Heart right ventricle (tissue), 16 donors: ENCODE results near the gene WRNIP1. TPM values are rescaled to one million over a fixed set of nuclear protein-coding genes. Genes with fewer than 3 reads are reported as not detected.

ENCODE experiments used
- ATAC-seq, 8 donors: fragments of 200-7000 bp; cut with Tn5 transposase; one replicate each; pipeline ENCODE4 v1.9.1; 2020; ENCODE audit warnings: mild to moderate bottlenecking in 8 of 8, moderate library complexity in 8 of 8, moderate number of reproducible peaks in 1 of 8
- DNase-seq, 2 donors: peaks; one replicate each; pipeline ENCODE4 v3.0.0-alpha.2; 2020
- H3K27ac ChIP-seq, 10 donors: fragments of 200-600 bp; sonication (generic) in 2 of 10; one replicate each; pipeline versions ENCODE4 v1.5.0 to v1.8.0; 2020 to 2022; ENCODE audit warnings: mild to moderate bottlenecking in 3 of 10
- H3K27me3 ChIP-seq, 7 donors: fragments of 200-600 bp; one replicate each; pipeline ENCODE4 v1.8.0; 2021 to 2022; ENCODE audit warnings: mild to moderate bottlenecking in 2 of 7
- H3K36me3 ChIP-seq, 9 donors: fragments of 200-600 bp; sonication (generic) in 1 of 9; one replicate each; pipeline versions ENCODE4 v1.5.0 to v1.8.0; 2020 to 2022; ENCODE audit warnings: mild to moderate bottlenecking in 2 of 9
- H3K4me1 ChIP-seq, 9 donors: fragments of 200-600 bp; sonication (generic) in 1 of 9; one replicate each; pipeline versions ENCODE4 v1.5.0 to v1.8.0; 2020 to 2022; ENCODE audit warnings: mild to moderate bottlenecking in 4 of 9
- H3K4me3 ChIP-seq, 10 donors: fragments of 200-600 bp; sonication (generic) in 2 of 10; one replicate each; pipeline versions ENCODE4 v1.5.0 to v1.8.0; 2020 to 2022; ENCODE audit warnings: mild to moderate bottlenecking in 7 of 10, moderate library complexity in 2 of 10
- H3K9me3 ChIP-seq, 11 donors: fragments of 200-600 bp in 10 of 11; sonication (generic) in 2 of 11; one replicate each; pipeline versions ENCODE4 v1.5.0 to v1.8.0; 2013 to 2022; ENCODE audit warnings: mild to moderate bottlenecking in 2 of 11, control low read depth in 1 of 11, moderate library complexity in 1 of 11
- CTCF ChIP-seq, 9 donors: fragments of 200-600 bp; sonication (generic) in 2 of 9; IDR thresholded peaks; one replicate each; pipeline versions ENCODE4 v1.5.0 to v1.8.0; 2021 to 2022; ENCODE audit warnings: antibody characterized with exemption in 9 of 9, mild to moderate bottlenecking in 5 of 9, moderate library complexity in 1 of 9
- WGBS, 2 donors: extraction: QIAGEN DNeasy Blood & Tissue Kit; methylation state at CpG; one replicate each; pipeline ENCODE4 v1.1.7; 2013; ENCODE audit warnings: inconsistent platforms in 1 of 2; 5-methylcytosine and 5-hydroxymethylcytosine counted together
- intact Hi-C, 10 donors: fragments of 100-400 bp; cut with DNase I; formaldehyde crosslinking; loops; one replicate each; pipeline versions ENCODE4 v1.11.1 to v1.14.2; 2022
- polyA plus RNA-seq, 2 donors: library from polyadenylated mRNA; stranded (reverse); fragments of 200-250 nt; gene quantifications; one replicate each; pipeline ENCODE4 v1.2.3, GENCODE V29; 2013
- total RNA-seq, 10 donors: library from RNA; stranded (reverse); fragmentation: NEBNext Ultra II Directional in 3 of 10; extraction: Animal tissue kit (Norgen Biotek cat#: 25700) in 3 of 10; gene quantifications; one replicate each; pipeline versions ENCODE4 v1.2.1 to v1.2.4, GENCODE V29; 2021 to 2023
- donor health status: Arrhythmogenic right ventricular cardiomyopathy.
- donor health status: ischemic (EF 13 %, LVEDD 7.1; RV severe dilation, severe dysfunction).
- donor health status: healthy with polysubstance abuse.
- donor health status: DM: no; HTN: yes; CAD: no.
- donor health status: DM: no; HTN: no; CAD: no.
- donor health status: ischemic (EF 25% LVEDD 6.9; RV normal size, moderate dysfunction).
- donor health status: ischemic (EF 25% LVEDD 5.7; RV mildly dilated, moderate dysfunction).
- donor health status: healthy.
- donor health status: DM: yes; HTN: yes; CAD: no.
- donor health status: Ischemic cardiomyopathy.
- donor health status: ischemic (EF 35%, LVEDD 5.7; RV mildly dilated, moderate dysfunction).
- donor health status: nonischemic (EF 11% LVEDD 7.7; RV severe dilation, severe dysfunction).
- donor health status: DM: yes; HTN: yes; CAD: no.
- donor health status: PGD.
- donor health status: ischemic (EF 29% LVEDD 5.4; RV normal size, mild dysfunction).
- donor health status: nonischemic (EF 23%, LVEDD 6.1; RV moderate dilation, normal function).

Gene WRNIP1
- total and polyA plus RNA-seq, 12 donors, result 29.7 to 44.9 (median 35.6) TPM

- 96 to 97% methylated on average over 2 to 3 of the region's 3 CpGs for WGBS, 2 donors
- TF ChIP-seq CTCF (IDR thresholded peaks at IDR 0.05), result no peak
- Histone ChIP-seq H3K9me3 (peaks cover 0 to 20% (median 7%) of the 10 kb centered on the region in 11 donors), H3K27me3 (no peaks in the 10 kb centered on the region), H3K27ac (no peak overlapping the region), H3K4me3 (no peak overlapping the region), H3K36me3 (no peaks in the 10 kb centered on the region), H3K4me1 (peaks cover 0 to 31% (median 15%) of the 10 kb centered on the region in 9 donors)
- intact Hi-C loops, result no loop called here
- ATAC-seq (no peak), DNase-seq (no peak)
Observed at GRCh38 chr6:2812695-2813094, 47.5 kb downstream of the WRNIP1 start.

- ATAC-seq, result no peak
- no peaks in the 10 kb centered on the region for H3K36me3 ChIP-seq
- TF ChIP-seq CTCF (IDR thresholded peaks at IDR 0.05), result no peak
- intact Hi-C loops, result no loop called here
- H3K4me3 ChIP-seq, result no peak overlapping the region
- H3K27ac ChIP-seq, result no peak overlapping the region
- H3K27me3 ChIP-seq, result no peaks in the 10 kb centered on the region
- DNase-seq, result no peak
- H3K4me1 ChIP-seq, result peaks cover 3 to 39% (median 32%) of the 10 kb centered on the region in 9 donors
- H3K9me3 ChIP-seq, result peaks cover 0 to 20% (median 7%) of the 10 kb centered on the region in 11 donors
Observed at GRCh38 chr6:2816158-2816557, 51.0 kb downstream of the WRNIP1 start.

- Histone ChIP-seq H3K27me3 (no peaks in the 10 kb centered on the region), H3K36me3 (no peaks in the 10 kb centered on the region), H3K4me1 (peaks cover 3 to 39% (median 32%) of the 10 kb centered on the region in 9 donors), H3K27ac (peak overlapping the region in 8 of 10 donors; percentile 43 to 72 (median 64)), H3K4me3 (peak overlapping the region in 5 of 10 donors; percentile 18 to 32 (median 25)), H3K9me3 (peaks cover 0 to 20% (median 7%) of the 10 kb centered on the region in 11 donors)
- intact Hi-C loops, result no loop called here
- TF ChIP-seq CTCF (IDR thresholded peaks at IDR 0.05), result no peak
- WGBS, 2 donors, result 13 to 19% methylated on average over 4 of the region's 4 CpGs
- ATAC-seq (peak; percentile 69 to 90 (median 80)), DNase-seq (no peak)
Observed at GRCh38 chr6:2817903-2818443, 52.8 kb downstream of the WRNIP1 start.

- H3K4me1 ChIP-seq, result peaks cover 3 to 39% (median 32%) of the 10 kb centered on the region in 9 donors
- peak overlapping the region in 8 of 10 donors; percentile 43 to 72 (median 64) for H3K27ac ChIP-seq
- TF ChIP-seq CTCF (IDR thresholded peaks at IDR 0.05), result no peak
- H3K9me3 ChIP-seq, result peaks cover 0 to 20% (median 7%) of the 10 kb centered on the region in 11 donors
- H3K27me3 ChIP-seq, result no peaks in the 10 kb centered on the region
- DNase-seq (no peak), ATAC-seq (peak; percentile 42 to 83 (median 68))
- intact Hi-C loops, result no loop called here
- H3K4me3 ChIP-seq, result peak overlapping the region in 6 of 10 donors; percentile 4 to 32 (median 23)
- H3K36me3 ChIP-seq, result no peaks in the 10 kb centered on the region
- WGBS, 2 donors, result 12 to 19% methylated on average over 3 of the region's 3 CpGs
Observed at GRCh38 chr6:2818593-2818992, 53.4 kb downstream of the WRNIP1 start.
